Testis (tissue), 3 donors: ENCODE results near the gene PORCN. TPM values are rescaled to one million over a fixed set of nuclear protein-coding genes. Genes with fewer than 3 reads are reported as not detected.

Experiments
- DNase-seq: peaks from one replicate; pipeline ENCODE4 v3.0.0-alpha.2; 2019
- H3K27ac ChIP-seq, 2 donors: fragments of 200-600 bp; sonication (generic); one replicate each; pipeline ENCODE4 v1.5.1; 2019
- H3K27me3 ChIP-seq: fragments of 200-600 bp; sonication (generic); one replicate; pipeline ENCODE4 v1.5.1; 2019
- H3K36me3 ChIP-seq: fragments of 200-600 bp; sonication (generic); one replicate; pipeline ENCODE4 v1.5.1; 2017; ENCODE audit warnings: low read depth; ENCODE audit errors: missing control alignments
- H3K4me1 ChIP-seq: fragments of 200-600 bp; sonication (generic); one replicate; pipeline ENCODE4 v1.5.1; 2019
- H3K4me3 ChIP-seq, 2 donors: fragments of 200-600 bp; sonication (generic); one replicate each; pipeline ENCODE4 v1.5.1; 2017 to 2019
- H3K9me3 ChIP-seq: fragments of 200-600 bp; sonication (generic); one replicate; pipeline ENCODE4 v1.5.1; 2017
- POLR2A ChIP-seq: fragments of 450-650 bp; IDR thresholded peaks from one replicate; pipeline ENCODE4 v1.6.1; 2017; ENCODE audit warnings: antibody characterized with exemption, mild to moderate bottlenecking, moderate library complexity
- WGBS, 2 donors: methylation state at CpG; one replicate each; pipeline ENCODE4 v1.1.5; 2018; 5-methylcytosine and 5-hydroxymethylcytosine counted together
- intact Hi-C: fragments of 100-400 bp; cut with DNase I; formaldehyde crosslinking; loops from one replicate; pipeline ENCODE4 v1.15.1; 2023; ENCODE audit warnings: low total_unique reads
- polyA plus RNA-seq: library from polyadenylated mRNA; stranded (reverse); fragments of 350-450 nt; fragmentation: Illumina TruSeq; extraction: RNeasy Lipid Tissue Mini Kit (QIAGEN cat#74804); gene quantifications from one replicate; pipeline ENCODE4 v1.2.3, GENCODE V29; 2014; ENCODE audit warnings: low read depth, low replicate concordance; ENCODE audit not compliant: insufficient read depth
- total RNA-seq, 2 donors: library from RNA; depleted of rRNA; stranded (reverse); fragments of >200 nt; gene quantifications; one replicate each; pipeline ENCODE4 v1.2.3, GENCODE V29; 2016
- TF ChIP-seq, protein P1 (sequence below), 3 experiments: fragments of 450-650 bp in 2 of 3; fragments of 200-600 bp in 1 of 3; sonication (generic) in 1 of 3; IDR thresholded peaks; one replicate each; pipeline ENCODE4 v1.5.1; 2016 to 2019; ENCODE audit warnings: antibody characterized with exemption in 3 of 3, mild to moderate bottlenecking in 2 of 3, moderate library complexity in 1 of 3

PORCN gene
- total and polyA plus RNA-seq, 3 donors from 2014 or later: 25.0 to 110 (median 58.7) TPM

DNA sequence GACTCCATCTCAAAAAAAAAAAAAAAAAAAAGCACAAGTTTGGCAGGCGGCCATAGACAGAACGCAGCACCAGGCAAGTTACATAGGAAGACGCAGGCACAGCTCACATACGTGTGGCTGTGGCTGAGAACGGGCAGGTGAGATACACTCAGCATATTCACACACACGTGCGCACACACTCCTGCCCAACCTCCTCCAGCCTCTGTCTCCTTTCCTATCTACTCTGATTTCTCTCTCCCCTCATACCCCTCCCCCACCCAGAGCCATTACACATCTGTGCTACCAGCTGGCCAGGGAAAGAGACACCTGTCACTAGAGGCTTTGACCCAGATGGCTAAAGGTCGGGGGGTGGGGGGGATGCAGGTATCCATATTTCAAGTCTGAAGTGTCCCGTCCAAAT is 36.6 kb upstream of the PORCN start:
- TF ChIP-seq, protein P1, sequence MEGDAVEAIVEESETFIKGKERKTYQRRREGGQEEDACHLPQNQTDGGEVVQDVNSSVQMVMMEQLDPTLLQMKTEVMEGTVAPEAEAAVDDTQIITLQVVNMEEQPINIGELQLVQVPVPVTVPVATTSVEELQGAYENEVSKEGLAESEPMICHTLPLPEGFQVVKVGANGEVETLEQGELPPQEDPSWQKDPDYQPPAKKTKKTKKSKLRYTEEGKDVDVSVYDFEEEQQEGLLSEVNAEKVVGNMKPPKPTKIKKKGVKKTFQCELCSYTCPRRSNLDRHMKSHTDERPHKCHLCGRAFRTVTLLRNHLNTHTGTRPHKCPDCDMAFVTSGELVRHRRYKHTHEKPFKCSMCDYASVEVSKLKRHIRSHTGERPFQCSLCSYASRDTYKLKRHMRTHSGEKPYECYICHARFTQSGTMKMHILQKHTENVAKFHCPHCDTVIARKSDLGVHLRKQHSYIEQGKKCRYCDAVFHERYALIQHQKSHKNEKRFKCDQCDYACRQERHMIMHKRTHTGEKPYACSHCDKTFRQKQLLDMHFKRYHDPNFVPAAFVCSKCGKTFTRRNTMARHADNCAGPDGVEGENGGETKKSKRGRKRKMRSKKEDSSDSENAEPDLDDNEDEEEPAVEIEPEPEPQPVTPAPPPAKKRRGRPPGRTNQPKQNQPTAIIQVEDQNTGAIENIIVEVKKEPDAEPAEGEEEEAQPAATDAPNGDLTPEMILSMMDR (IDR thresholded peaks at IDR 0.05): no peak
- TF ChIP-seq POLR2A: no peak

DNA sequence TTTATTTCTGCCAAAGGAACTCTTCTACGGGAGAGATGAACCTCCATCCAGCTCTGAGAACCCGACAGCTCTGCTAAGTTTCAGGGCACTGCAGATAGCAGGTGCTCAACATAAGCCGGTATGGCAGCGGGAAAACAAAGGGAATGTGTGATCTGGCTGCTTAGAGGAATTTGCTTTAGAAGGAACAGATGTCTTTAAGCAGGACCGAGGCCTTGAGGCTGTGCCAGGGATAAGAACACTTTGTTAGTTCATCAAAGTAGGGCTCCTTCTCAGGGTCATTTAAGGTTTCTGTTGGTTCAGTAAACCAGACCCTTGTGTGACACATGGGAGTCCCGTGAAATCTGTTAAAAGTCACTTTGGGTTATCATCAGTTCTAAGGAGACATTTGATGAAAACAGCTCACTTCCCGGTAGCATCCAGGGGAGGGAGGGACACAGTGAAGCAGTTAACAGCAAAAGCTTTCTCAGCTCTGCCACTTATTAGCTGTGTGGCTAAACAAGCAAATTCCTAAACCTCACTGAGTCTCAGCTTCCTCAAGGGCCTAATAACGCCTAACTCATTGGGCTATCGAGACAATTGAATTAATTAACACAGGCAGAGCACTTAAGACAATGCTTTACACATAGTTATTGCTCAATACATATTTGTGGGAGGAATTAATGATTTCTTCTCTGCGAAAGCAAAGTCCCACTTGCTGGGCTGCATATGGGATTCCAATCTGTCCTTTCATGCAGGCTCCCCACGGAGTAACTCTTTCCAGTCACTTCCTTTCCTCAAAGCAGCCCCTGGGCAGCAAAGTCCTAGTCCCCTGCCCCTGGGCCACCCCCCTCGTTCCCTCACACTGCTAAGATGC is 35.7 kb upstream of the PORCN start:
- Histone ChIP-seq H3K27ac (peak overlapping the region in 1 of 2 donors; percentile 53), H3K27me3 (no peaks in the 10 kb centered on the region), H3K4me1 (peaks cover 7% of the 10 kb centered on the region), H3K9me3 (no peaks in the 10 kb centered on the region), H3K36me3 (no peaks in the 10 kb centered on the region), H3K4me3 (no peak overlapping the region)
- peak; percentile 36 for DNase-seq
- intact Hi-C loops: no loop called here
- 35 to 72% methylated on average over 9 to 10 of the region's 12 CpGs for WGBS, 2 donors
- TF ChIP-seq POLR2A: no peak
- TF ChIP-seq, protein P1 (IDR thresholded peaks at IDR 0.05): no peak

More for the DNA sequence above, 36.6 kb upstream of the PORCN start:
- H3K9me3 ChIP-seq: no peaks in the 10 kb centered on the region
- no peak overlapping the region for H3K27ac ChIP-seq
- H3K36me3 ChIP-seq: no peaks in the 10 kb centered on the region
- intact Hi-C loops: no loop called here
- DNase-seq: no peak
- H3K4me3 ChIP-seq: no peak overlapping the region
- WGBS, 2 donors: 48 to 49% methylated on average over 9 of the region's 9 CpGs
- H3K4me1 ChIP-seq: peaks cover 7% of the 10 kb centered on the region
- H3K27me3 ChIP-seq: no peaks in the 10 kb centered on the region

DNA sequence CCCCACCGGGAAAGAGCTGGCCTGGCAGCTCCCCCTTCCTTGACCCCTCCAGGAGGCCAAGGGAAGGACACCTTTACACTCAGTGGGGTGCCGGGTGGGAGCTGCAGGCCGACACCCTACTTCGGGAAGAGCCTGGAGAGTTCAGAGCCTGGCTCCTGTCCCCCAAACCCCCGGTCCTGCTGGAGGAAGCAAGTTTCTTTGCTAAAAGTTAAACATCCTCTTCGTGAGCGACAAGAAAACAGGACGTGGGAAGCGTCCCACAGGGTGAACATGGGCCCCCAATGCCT is 35.1 kb upstream of the PORCN start:
- H3K9me3 ChIP-seq: no peaks in the 10 kb centered on the region
- H3K36me3 ChIP-seq: no peaks in the 10 kb centered on the region
- H3K27me3 ChIP-seq: no peaks in the 10 kb centered on the region
- H3K4me3 ChIP-seq: no peak overlapping the region
- 33 to 70% methylated on average over 5 to 7 of the region's 9 CpGs for WGBS, 2 donors
- intact Hi-C loops: no loop called here
- H3K27ac ChIP-seq: peak overlapping the region in 1 of 2 donors; percentile 53
- TF ChIP-seq, protein P1 (IDR thresholded peaks at IDR 0.05): no peak
- TF ChIP-seq POLR2A: no peak
- DNase-seq: no peak
- H3K4me1 ChIP-seq: peaks cover 7% of the 10 kb centered on the region

DNA sequence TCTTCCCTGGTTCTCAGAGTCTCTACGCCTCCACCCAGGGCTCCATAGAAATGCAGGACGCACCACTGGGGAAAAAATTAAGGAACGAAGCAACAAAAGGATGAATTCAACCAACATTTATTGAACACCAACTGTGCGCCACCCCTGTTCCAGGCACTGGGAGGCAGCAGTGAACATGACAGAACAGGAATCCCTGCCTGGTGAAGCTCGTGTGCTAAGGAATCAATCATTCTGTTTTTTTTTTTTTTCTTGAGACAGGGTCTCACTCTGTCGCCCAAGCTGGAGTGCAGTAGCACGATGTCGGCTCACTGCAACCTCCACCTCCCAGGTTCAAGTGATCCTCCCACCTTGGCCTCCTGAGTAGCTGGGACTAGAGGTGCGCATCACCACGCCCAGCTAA is 34.7 kb upstream of the PORCN start:
- TF ChIP-seq POLR2A: no peak
- TF ChIP-seq, protein P1 (IDR thresholded peaks at IDR 0.05): no peak
- intact Hi-C loops: no loop called here

DNA sequence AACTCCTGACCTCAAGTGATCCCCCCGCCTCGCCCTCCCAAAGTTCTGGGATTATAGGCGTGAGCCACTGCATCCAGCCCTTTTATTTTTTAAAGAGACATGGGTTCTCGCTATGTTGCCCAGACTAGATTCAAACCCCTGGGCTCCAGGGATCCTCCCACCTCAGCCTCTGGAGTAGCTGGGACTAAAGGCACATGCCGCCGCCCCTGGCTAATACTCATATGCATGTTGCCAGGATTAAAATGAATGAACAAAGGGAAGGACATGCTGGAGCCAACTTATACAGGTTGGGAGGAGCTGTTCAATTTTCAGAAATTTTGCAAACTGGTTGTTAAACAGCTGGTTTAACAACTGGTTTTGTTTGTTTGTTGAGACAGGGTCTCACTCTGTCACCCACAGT is 34.2 kb upstream of the PORCN start:
- peaks cover 7% of the 10 kb centered on the region for H3K4me1 ChIP-seq
- H3K27ac ChIP-seq: no peak overlapping the region
- H3K9me3 ChIP-seq: no peaks in the 10 kb centered on the region
- intact Hi-C loops: no loop called here
- no peak for TF ChIP-seq POLR2A
- TF ChIP-seq, protein P1 (IDR thresholded peaks at IDR 0.05): no peak
- H3K36me3 ChIP-seq: no peaks in the 10 kb centered on the region
- 59 to 73% methylated on average over 3 to 6 of the region's 6 CpGs for WGBS, 2 donors
- no peaks in the 10 kb centered on the region for H3K27me3 ChIP-seq
- DNase-seq: no peak
- H3K4me3 ChIP-seq: no peak overlapping the region

More for the DNA sequence above, 34.7 kb upstream of the PORCN start:
- H3K9me3 ChIP-seq: no peaks in the 10 kb centered on the region
- peak overlapping the region in 1 of 2 donors; percentile 53 for H3K27ac ChIP-seq
- no peak for DNase-seq
- H3K4me1 ChIP-seq: peaks cover 7% of the 10 kb centered on the region
- H3K36me3 ChIP-seq: no peaks in the 10 kb centered on the region
- no peak overlapping the region for H3K4me3 ChIP-seq
- no peaks in the 10 kb centered on the region for H3K27me3 ChIP-seq
- 10 to 62% methylated on average over 2 to 10 of the region's 10 CpGs for whole genome bisulfite sequencing, 2 donors
